OCI-LY3 (cell line): ENCODE data around the gene CPLANE2.

Experiments used
- EZH2phosphoT487 ChIP-seq: fragments of 200-600 bp; shearing (Covaris generic); IDR thresholded peaks from 2 replicates; pipeline ENCODE4 v1.6.1; 2018; ENCODE audit warnings: antibody characterized with exemption, mixed run types, low read depth
- TF ChIP-seq, protein P1 (sequence below): fragments of 200-600, 300-600 bp; sonication (generic); IDR thresholded peaks from 2 replicates; pipeline ENCODE4 v1.5.1; 2014; ENCODE audit warnings: antibody characterized with exemption, low read length, low read depth

- TF ChIP-seq, protein P1, sequence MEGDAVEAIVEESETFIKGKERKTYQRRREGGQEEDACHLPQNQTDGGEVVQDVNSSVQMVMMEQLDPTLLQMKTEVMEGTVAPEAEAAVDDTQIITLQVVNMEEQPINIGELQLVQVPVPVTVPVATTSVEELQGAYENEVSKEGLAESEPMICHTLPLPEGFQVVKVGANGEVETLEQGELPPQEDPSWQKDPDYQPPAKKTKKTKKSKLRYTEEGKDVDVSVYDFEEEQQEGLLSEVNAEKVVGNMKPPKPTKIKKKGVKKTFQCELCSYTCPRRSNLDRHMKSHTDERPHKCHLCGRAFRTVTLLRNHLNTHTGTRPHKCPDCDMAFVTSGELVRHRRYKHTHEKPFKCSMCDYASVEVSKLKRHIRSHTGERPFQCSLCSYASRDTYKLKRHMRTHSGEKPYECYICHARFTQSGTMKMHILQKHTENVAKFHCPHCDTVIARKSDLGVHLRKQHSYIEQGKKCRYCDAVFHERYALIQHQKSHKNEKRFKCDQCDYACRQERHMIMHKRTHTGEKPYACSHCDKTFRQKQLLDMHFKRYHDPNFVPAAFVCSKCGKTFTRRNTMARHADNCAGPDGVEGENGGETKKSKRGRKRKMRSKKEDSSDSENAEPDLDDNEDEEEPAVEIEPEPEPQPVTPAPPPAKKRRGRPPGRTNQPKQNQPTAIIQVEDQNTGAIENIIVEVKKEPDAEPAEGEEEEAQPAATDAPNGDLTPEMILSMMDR = no peak
- TF ChIP-seq EZH2phosphoT487 = no peak
These were observed 53.8 kb downstream of the CPLANE2 start for GRCh38 chr1:16183179-16183578.
